GM18502 (cell line): ENCODE measurements around the gene PRR9.

Experiments
- ATAC-seq: cut with Tn5 transposase; IDR thresholded peaks from one replicate; pipeline ENCODE4 v1.9.1; 2021; ENCODE audit warnings: mild to moderate bottlenecking; ENCODE audit not compliant: unreplicated experiment, poor library complexity

The PRR9 gene

GRCh38 chr1:153261281-153262069 is 44.1 kb downstream of the PRR9 start:
- ATAC-seq, result no peak

GRCh38 chr1:153262070-153262366 is 44.6 kb downstream of the PRR9 start:
- ATAC-seq, result no peak

DNA sequence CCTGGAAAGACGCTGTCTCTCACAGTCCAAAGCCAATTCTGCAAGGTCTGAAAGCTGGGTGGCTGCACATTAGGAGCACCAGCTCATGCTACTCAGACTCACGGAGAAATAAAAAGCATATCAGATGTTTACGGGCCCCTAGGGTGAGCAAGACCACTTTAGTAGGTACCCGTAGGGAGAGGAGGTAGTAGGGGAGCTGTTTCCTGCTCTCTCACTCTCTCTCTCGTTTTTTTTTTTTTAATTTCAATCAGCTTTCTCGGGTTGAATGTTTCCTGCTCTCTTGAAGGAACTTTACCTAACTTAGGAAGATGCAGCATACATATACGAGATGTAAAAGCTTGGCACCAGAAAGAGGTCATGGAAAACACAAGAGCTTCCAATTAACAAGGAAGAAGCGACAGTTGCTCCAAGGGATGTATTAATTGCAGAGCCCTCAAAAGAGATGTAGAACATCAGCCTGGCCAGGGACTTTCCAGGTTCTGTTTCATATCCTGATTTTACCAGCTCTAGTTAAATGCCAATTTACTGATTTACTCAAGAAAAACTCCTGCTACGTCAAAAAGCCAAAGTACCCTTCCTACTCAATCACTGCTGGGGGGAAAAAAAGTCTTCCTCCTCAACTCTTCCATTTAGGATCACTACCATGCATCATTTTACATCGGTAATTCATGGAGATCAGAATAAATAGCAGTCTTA is 45.2 kb downstream of the PRR9 start:
- peak; percentile 47 for ATAC-seq

GRCh38 chr1:153265457-153265856 is 48.1 kb downstream of the PRR9 start:
- ATAC-seq, result no peak
